PC-3 (cell line): Measurements from ENCODE around the gene TMED7. TPM values are rescaled to one million over a fixed set of nuclear protein-coding genes. Genes with fewer than 3 reads are reported as not detected.

ENCODE experiments used
- ATAC-seq: fragments of 200-7000 bp; cut with Tn5 transposase; 2 replicates; pipeline ENCODE4 v1.9.1; 2020; ENCODE audit warnings: mild to moderate bottlenecking, moderate library complexity
- BruUV-seq: library from RNA; stranded (reverse); fragments of 400-500 nt; replicated peaks from 2 replicates; lab custom pipeline; 2021; lab: Mats Ljungman, UMichigan
- CTCF ChIA-PET: fragments of 300-600 bp; sonication (Branson Sonifier 250); formaldehyde crosslinking; loops from one replicate; lab custom pipeline; 2022; ENCODE audit warnings: antibody characterized with exemption; lab: Charles Lee
- POLR2A ChIA-PET: fragments of 300-600 bp; sonication (Branson Sonifier 250); formaldehyde crosslinking; loops from one replicate; lab custom pipeline; 2022; ENCODE audit warnings: antibody characterized with exemption; ENCODE audit not compliant: unreplicated experiment; lab: Charles Lee
- DNase-seq: peaks from one replicate; pipeline ENCODE4 v3.0.0-alpha.2; 2015
- H2AFZ ChIP-seq: fragments of 300-600 bp; sonication (generic); 2 replicates; pipeline ENCODE4 v1.6.0; 2016; ENCODE audit warnings: antibody characterized with exemption, low read length
- H3F3A ChIP-seq: fragments of 300-600 bp; sonication (generic); one replicate; pipeline ENCODE4 v1.6.0; 2017; ENCODE audit warnings: antibody characterized with exemption, low read length, control low read depth, mild to moderate bottlenecking; ENCODE audit not compliant: unreplicated experiment
- H3K27ac ChIP-seq: fragments of 300-600 bp; sonication (generic); 2 replicates; pipeline ENCODE4 v1.5.1; 2016; ENCODE audit warnings: mild to moderate bottlenecking, low read length
- H3K27me3 ChIP-seq: fragments of 300-600 bp; sonication (generic); 2 replicates; pipeline ENCODE4 v1.6.1; 2016; ENCODE audit warnings: low read length, mixed read lengths
- H3K36me3 ChIP-seq: fragments of 300-600 bp; sonication (generic); 2 replicates; pipeline ENCODE4 v1.6.1; 2016; ENCODE audit warnings: low read depth, mixed run types, low read length, mixed read lengths
- H3K4me1 ChIP-seq: fragments of 300-600 bp; sonication (generic); 2 replicates; pipeline ENCODE4 v1.5.1; 2016; ENCODE audit warnings: low read length; ENCODE audit not compliant: insufficient read depth
- H3K4me2 ChIP-seq: fragments of 300-600 bp; sonication (generic); 2 replicates; pipeline ENCODE4 v1.6.0; 2016; ENCODE audit warnings: low read length
- H3K4me3 ChIP-seq: fragments of 300-600 bp; sonication (generic); 2 replicates; pipeline ENCODE4 v1.5.1; 2016; ENCODE audit warnings: mild to moderate bottlenecking, low read length, mixed read lengths
- H3K79me2 ChIP-seq: fragments of 300-600 bp; sonication (generic); 2 replicates; pipeline ENCODE4 v1.6.1; 2017; ENCODE audit warnings: low read length, mixed read lengths
- H3K9ac ChIP-seq: fragments of 300-600 bp; sonication (generic); 2 replicates; pipeline ENCODE4 v1.6.0; 2016; ENCODE audit warnings: mild to moderate bottlenecking, low read length
- H3K9me2 ChIP-seq: fragments of 300-600 bp; sonication (generic); replicated peaks from 2 replicates; pipeline ENCODE4 v1.6.1; 2016; ENCODE audit warnings: mixed run types, low read length, mixed read lengths
- H3K9me3 ChIP-seq: fragments of 300-600 bp; sonication (generic); 2 replicates; pipeline ENCODE4 v1.6.1; 2016; ENCODE audit warnings: low read length, mixed read lengths
- H4K20me1 ChIP-seq: fragments of 300-600 bp; sonication (generic); 2 replicates; pipeline ENCODE4 v1.6.1; 2016; ENCODE audit warnings: low read length, mixed read lengths
- EZH2 ChIP-seq: fragments of 300-600 bp; sonication (generic); IDR thresholded peaks from one replicate; pipeline ENCODE4 v1.6.1; 2017; ENCODE audit warnings: antibody characterized with exemption, mild to moderate bottlenecking, low read length; ENCODE audit not compliant: unreplicated experiment
- EZH2phosphoT487 ChIP-seq: fragments of 300-600 bp; sonication (generic); IDR thresholded peaks from 2 replicates; pipeline ENCODE4 v1.6.1; 2018; ENCODE audit warnings: mild to moderate bottlenecking, antibody characterized with exemption, low read length, borderline replicate concordance
- intact Hi-C: fragments of 100-400 bp; cut with micrococcal nuclease; formaldehyde crosslinking; loops from 2 replicates; pipeline ENCODE4 v1.9.0; 2023
- total RNA-seq: library from RNA; depleted of rRNA; stranded (reverse); fragments of >200 nt; gene quantifications from 2 replicates; pipeline ENCODE4 v1.2.3, GENCODE V29; 2014
- TF ChIP-seq, protein P1 (sequence below): fragments of 300-600 bp; sonication (generic); conservative IDR thresholded peaks from 2 replicates; pipeline ENCODE4 v1.5.1; 2017; ENCODE audit warnings: antibody characterized with exemption, low read depth, mild to moderate bottlenecking, low read length

Gene TMED7
- total RNA-seq, 1 experiment from 2014 or later: 234 TPM

DNA sequence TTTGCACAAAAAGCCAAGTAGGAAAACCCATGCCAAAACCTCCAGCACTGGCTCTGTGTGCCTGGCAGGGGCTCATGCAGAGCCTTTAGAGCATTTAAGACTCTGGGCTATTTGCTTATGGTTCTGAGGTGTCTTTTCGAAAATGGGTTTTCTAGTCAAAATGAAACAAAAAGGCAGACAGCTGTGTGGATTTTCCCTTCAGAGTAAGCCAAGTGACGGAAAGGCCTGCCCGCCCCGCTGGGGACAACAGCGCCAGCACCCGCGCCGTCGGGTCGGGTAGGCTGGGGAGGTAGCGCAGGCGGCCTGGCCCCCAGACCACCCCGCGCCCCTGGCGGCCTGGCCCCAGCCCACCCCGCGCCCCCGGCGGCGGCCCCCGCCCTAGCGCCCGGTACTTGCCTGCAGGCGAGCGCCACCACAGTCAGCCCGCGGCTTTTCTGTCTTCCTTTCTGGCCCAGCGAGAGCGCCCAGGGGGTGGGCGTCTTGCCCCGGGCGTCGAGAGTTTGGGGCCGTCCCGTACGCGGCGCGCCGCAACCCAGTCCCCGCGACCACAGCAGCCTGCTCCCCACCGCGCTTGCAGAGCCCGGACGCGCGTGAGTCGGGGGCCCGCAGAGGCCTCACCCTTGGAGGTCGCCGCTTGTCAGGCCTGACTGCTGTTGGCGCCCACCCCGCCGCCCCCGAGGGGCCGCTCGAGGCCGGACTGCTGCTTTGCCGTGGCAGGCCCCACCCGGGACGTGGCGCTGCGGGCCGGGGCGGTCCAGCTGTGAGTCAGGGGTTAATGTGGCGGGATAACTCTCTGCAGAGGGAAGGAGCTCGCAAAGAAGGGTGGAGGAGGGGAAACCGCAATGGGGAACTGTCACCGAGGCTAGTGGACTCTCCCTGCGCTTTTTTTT lies 23.9 kb downstream of the TMED7 start, which contains the start of gene TICAM2:
TSS of gene TICAM2 (minus strand) at position 779 of the 890 bp plus-strand sequence. CDS start 21,223 bp downstream, outside the sequence.
- TF ChIP-seq EZH2phosphoT487 (no peak), EZH2 (no peak)
- TF ChIP-seq, protein P1, sequence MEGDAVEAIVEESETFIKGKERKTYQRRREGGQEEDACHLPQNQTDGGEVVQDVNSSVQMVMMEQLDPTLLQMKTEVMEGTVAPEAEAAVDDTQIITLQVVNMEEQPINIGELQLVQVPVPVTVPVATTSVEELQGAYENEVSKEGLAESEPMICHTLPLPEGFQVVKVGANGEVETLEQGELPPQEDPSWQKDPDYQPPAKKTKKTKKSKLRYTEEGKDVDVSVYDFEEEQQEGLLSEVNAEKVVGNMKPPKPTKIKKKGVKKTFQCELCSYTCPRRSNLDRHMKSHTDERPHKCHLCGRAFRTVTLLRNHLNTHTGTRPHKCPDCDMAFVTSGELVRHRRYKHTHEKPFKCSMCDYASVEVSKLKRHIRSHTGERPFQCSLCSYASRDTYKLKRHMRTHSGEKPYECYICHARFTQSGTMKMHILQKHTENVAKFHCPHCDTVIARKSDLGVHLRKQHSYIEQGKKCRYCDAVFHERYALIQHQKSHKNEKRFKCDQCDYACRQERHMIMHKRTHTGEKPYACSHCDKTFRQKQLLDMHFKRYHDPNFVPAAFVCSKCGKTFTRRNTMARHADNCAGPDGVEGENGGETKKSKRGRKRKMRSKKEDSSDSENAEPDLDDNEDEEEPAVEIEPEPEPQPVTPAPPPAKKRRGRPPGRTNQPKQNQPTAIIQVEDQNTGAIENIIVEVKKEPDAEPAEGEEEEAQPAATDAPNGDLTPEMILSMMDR: no peak
- peak within 1 kb of the TSS; percentile 21; the same call in 1 of the 2 replicates for H3K27ac ChIP-seq
- BruUV-seq: no TSS peak
- no peaks in the 10 kb centered on the region; the same call in 1 of the 2 replicates for H3K79me2 ChIP-seq
- H3K4me3 ChIP-seq: peak within 1 kb of the TSS; percentile 82
- H4K20me1 ChIP-seq: no peaks in the 10 kb centered on the region
- peaks cover 4% of the 10 kb centered on the region; the same call in 1 of the 2 replicates for H3K36me3 ChIP-seq
- H3K4me1 ChIP-seq: peaks cover 17% of the 10 kb centered on the region
- H3K4me2 ChIP-seq: peak within 1 kb of the TSS; percentile 95
- POLR2A ChIA-PET: interaction anchor here (0.6 kb wide), 1 partner anchor 58 kb away, joined by 3 read pairs; no protein-coding TSS in a partner anchor
- peak within 1 kb of the TSS; percentile 80 for H3K9ac ChIP-seq
- no peaks in the 10 kb centered on the region for H3K9me3 ChIP-seq
- H3F3A ChIP-seq: no peaks in the 10 kb centered on the region
- no peaks in the 10 kb centered on the region for H3K9me2 ChIP-seq
- intact Hi-C loops: no loop called here
- CTCF ChIA-PET: interaction anchor here (0.6 kb wide), 1 partner anchor 21 kb away, joined by 3 read pairs; no protein-coding TSS in a partner anchor
- H3K27me3 ChIP-seq: no peaks in the 10 kb centered on the region
- H2AFZ ChIP-seq: peak within 1 kb of the TSS; percentile 79
- ATAC-seq (peak; percentile 76), DNase-seq (peak; percentile 50)

GRCh38 chr5:115600766-115601165 lies 25.1 kb downstream of the TMED7 start:
- TF ChIP-seq, protein P1: no peak
- TF ChIP-seq EZH2phosphoT487 (no peak), EZH2 (no peak)
- H3F3A ChIP-seq: no peaks in the 10 kb centered on the region
- H3K79me2 ChIP-seq: no peaks in the 10 kb centered on the region; the same call in 1 of the 2 replicates
- TSS peak; percentile 3 for BruUV-seq
- no peaks in the 10 kb centered on the region for H4K20me1 ChIP-seq
- no peak overlapping the region for H3K9ac ChIP-seq
- ChIA-PET CTCF (no interaction called here), POLR2A (no interaction called here)
- DNase-seq: peak; percentile 69
- peaks cover 4% of the 10 kb centered on the region; the same call in 1 of the 2 replicates for H3K36me3 ChIP-seq
- H3K4me2 ChIP-seq: peak overlapping the region; percentile 95
- no peak overlapping the region for H2AFZ ChIP-seq
- peaks cover 17% of the 10 kb centered on the region for H3K4me1 ChIP-seq
- ATAC-seq: peak; percentile 53
- no peaks in the 10 kb centered on the region for H3K27me3 ChIP-seq
- peak overlapping the region; percentile 10; the same call in 1 of the 2 replicates for H3K27ac ChIP-seq
- H3K4me3 ChIP-seq: peak overlapping the region; percentile 82
- intact Hi-C loops: no loop called here
- no peaks in the 10 kb centered on the region for H3K9me2 ChIP-seq
- no peaks in the 10 kb centered on the region for H3K9me3 ChIP-seq
